Activated T-cell treated with anti-CD3 and anti-CD28 coated beads for 24 hours (primary cell): ENCODE data around the gene SASH1.

ENCODE experiments used
- DNase-seq: peaks from one replicate; pipeline ENCODE4 v3.0.0-alpha.2; 2020; ENCODE audit warnings: low read depth

SASH1 gene

DNA sequence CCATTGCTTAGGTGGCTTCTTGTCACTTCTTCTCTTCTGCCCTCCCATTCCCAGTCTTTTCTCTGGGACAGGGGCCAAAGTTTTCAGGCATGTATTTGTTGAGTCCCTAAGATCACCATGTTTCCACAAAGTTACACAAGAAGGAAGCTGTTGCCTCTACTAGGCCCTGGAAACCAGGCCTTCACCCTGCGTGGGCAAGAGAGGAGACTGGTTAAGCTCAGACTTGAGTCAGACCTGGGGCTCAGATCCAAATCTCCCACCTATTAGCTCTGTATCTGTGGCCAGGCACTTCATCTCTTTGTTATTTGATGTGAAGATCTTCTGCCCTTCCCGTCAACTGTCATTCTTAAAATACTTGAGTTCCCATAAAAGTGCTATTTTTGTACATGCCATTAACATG, 154.6 kb downstream of the SASH1 start:
- DNase-seq, result no peak

DNA sequence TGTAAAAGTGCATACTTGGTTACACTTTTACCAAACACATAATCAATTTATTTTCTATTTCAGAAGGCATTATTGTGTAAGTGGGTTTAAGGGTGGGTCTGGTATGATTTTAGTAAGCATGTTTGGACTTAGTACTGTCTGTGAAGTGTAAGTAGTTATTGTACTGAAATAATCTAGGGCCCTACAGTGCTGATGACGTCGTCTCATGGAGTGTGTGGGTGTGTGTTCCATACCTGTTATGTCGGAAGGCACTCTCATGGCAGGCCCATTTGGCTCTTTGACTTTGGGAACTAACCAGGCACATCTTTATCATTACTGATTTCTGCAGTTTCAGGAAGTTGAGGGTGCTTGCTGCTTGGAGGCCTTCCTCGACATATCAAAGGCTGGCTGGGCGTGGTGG, 155.1 kb downstream of the SASH1 start:
- DNase-seq, result no peak

DNA sequence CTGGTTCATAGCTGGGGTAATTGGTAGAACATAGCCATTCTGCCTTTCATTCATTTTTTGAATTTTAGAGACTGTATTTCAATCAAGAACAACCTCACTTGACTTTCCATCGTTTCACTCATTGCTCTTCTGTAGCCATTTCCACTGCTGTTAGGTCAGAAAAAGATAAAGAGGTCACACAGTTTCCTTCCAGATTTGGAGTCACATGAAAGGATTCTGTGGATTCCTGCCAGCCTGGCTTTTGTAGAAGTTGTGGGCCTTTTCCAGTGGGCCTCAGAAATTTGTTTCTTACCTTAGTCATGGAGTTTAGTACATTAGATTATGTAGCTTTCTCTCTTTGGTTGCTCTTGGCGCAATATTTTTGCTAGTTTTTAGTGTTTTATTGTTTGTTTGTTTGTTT, 157.8 kb downstream of the SASH1 start:
- no peak for DNase-seq

DNA sequence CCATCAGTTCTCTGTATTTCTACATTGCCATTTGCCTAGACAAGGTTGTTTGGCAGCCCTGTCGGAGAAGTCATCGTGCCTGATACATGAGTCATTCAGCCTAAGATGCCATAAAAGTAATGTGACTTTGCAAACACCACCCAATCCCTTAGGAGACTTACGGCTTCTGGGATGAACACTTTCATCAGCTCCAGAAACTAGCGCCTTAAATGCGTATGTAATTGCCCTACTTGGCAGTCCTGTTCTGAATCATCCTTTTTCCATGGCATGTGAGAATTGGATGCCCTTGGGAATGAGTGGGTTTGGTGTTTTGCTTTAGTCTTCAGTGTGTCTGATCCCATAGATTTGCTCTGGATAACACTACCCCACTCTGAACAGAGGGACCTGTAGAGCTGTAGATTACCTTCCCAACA, 158.5 kb downstream of the SASH1 start:
- no peak for DNase-seq

DNA sequence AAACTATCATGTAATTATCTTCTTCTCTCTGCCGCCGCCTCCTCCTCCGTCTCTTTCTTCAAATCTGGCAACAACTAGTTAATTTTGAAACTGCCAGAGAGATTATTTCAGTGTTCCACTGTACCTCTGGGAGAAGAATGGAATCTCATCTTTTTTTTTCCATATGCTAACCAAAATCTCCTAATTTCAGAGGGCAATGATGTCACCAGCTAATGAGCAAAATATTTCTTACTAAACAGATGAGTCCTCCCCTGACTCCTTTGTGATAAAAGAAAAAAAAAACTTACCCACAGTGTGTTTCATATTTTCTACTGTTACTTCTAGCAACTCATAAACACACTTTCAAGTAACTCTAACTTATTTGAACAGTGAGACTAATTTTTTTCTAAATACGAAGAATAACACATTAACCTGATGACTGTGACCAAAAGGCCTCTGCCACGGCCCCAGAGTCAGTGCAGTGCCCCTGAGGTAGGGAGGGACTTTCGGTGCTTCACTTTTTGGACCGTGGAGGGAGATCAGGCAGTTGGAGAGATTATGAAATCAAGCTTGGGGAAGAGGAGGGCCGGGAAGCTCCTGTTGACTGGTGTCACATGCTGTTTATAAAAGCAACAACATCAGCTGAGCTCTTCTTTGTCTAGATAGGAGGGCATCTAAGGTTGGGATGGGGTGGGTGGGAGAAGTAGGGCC, 159.6 kb downstream of the SASH1 start:
- DNase-seq, result no peak

GRCh38 chr6:148502773-148503135, 160.1 kb downstream of the SASH1 start:
- DNase-seq, result no peak

GRCh38 chr6:148503703-148504102, 161.1 kb downstream of the SASH1 start:
- DNase-seq, result no peak

DNA sequence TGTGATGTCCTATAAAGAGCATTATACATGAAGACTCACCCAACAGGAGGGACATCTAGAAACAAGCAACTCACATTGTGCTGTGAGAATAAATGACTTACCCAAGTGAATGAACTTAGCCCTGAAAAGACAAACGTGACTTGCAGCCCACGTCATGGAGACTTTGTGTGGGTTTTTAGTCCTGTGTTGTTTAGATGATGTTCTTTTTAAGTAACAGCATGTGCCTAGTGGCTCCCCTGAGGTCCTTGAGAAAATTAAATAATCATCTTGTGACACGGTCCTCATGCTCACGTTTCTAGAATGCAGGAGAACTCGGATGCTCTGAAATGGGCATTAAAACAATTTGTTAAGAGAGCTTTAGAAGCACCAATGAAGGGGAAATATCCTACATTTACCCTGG, 165.1 kb downstream of the SASH1 start:
- DNase-seq, result no peak

DNA sequence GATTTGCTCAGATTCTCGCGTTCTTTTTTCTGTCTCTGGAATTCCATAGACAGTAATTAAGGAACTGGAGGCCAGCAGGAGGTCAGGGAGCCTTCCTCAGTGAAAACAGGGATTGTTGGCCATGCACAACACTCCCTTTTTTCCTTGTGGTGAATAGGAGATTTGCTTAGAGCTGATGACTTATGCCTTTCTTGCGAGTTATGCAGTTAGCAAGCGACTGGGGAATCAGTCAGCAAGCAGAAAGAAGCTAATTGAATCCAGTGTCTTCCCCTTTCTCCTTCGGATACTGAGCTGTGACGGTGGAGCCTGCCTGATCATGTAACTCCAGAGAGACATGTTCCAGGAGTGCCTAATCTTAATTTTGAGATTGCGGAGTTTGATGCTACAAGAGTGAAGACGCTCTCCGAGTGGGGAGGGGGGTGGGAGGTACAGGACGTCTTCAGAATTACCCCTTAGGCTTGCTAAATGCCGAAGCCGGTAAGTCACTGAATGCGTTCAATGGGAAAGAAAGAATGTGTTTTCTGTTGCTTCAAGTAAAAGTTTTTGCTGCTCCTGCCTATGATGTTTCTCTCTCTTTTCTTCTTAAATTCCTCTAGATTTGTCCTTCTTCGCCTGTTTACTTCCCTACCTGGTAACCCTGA, 165.9 kb downstream of the SASH1 start:
- DNase-seq, result no peak

- no peak for DNase-seq
These were observed 166.6 kb downstream of the SASH1 start for GRCh38 chr6:148509119-148509799.

DNA sequence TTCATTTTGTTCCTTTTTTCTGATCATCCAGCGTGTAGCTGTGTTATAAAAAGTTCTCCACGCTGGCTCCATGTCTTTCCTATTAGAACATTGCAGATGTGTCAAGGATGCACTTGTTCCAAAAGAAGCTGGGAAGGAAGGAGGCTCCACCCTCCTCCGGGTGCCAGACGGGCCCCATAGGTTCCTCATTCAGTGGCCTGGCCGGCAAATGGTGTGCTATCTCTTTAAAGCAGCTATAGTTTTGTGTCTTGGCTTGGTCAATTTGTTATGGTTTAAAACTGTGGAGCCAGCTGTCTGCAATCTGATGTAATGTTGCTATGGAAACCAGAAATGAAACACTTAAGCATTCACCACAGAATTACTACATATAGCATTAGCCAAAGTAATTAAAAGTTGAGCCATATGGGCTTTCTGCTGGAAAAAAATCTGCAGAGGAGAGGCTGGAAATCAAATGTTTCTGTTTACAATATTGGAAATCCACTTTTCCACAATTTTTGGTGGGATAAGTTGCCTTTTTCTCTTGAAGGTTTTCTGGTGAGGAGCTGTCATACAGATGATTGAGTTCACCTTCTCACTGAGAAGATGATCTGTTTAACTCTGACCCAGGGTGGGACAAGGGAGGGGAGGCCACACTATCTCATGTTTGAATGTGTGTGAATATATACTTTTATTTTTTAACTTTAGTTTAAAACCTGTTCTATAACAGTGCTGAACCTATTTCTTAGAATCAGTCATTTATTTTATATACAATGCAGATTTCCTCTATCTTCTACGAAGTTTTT, 167.4 kb downstream of the SASH1 start:
- DNase-seq, result no peak

DNA sequence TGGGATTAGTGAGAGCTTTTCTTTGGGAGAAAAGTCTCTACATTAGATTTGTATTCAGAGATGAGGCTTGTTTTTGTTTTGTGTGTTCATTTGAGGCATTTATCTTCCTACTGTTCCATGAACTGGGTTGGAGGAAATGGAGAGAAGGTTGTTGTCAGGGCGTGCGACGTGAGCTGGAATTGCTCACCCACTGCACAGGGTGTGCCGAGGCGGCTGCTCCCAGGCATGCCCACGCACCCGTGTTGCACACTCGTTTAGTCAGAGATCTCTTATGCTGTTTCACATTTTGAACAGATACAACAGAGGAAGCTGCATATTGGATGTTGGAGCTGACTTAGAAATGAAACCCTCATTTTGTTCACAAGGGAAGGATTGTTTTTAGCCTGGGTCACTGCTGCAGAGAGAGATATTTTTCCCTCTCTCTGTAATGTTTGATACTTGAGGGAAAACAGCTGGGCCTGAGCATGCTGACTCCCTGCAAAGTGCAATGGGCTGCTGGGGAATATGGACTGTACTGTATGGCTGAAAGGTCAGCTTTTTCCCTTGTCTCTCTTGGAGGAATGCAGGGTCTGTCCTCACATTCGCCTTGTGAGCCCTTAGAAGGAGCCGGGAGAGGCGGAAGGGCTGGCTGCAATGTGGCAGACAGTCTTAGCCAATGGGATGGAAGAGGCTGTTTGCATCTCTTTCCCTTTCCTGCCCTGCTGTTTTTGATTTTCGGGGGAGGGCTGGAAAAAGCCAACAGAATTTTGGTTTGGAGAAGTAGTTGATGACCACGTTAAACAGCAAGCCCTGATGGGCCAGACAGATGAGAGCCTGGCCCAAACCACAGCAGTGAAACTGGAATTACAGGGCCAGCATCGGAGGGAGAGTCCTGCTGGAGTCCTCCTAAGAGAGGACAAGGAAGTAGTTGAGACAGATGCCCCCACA, 170.8 kb downstream of the SASH1 start:
- DNase-seq, result no peak

- DNase-seq, result no peak
These were observed 171.6 kb downstream of the SASH1 start for GRCh38 chr6:148514091-148514845.

GRCh38 chr6:148516217-148516616, 173.6 kb downstream of the SASH1 start:
- no peak for DNase-seq

- no peak for DNase-seq
These were observed 174.0 kb downstream of the SASH1 start for GRCh38 chr6:148516617-148517016.

DNA sequence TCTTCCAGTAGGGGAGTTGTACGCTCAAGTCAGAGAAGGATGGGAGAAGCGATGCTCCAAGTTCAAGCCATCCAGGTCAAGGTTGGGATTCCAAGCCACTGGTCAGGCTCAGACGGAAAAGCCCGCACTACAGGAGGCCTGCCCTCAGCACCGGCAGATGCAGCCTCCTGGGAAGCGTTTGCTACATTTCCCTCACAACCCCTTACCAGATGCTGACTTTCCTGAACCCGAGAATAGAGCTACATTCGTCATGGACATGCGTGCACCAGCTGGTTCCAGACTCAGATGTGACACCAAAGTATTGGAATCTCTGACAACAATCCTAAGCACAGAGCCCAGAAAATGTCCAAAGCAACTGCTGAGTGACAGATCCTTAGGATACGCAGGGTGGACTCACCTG, 174.8 kb downstream of the SASH1 start:
- DNase-seq, result no peak

GRCh38 chr6:148518511-148519156, 176.0 kb downstream of the SASH1 start:
- no peak for DNase-seq

- DNase-seq, result no peak
These were observed 177.6 kb downstream of the SASH1 start for GRCh38 chr6:148520109-148520841.

GRCh38 chr6:148521158-148521557, 178.5 kb downstream of the SASH1 start:
- DNase-seq, result no peak

DNA sequence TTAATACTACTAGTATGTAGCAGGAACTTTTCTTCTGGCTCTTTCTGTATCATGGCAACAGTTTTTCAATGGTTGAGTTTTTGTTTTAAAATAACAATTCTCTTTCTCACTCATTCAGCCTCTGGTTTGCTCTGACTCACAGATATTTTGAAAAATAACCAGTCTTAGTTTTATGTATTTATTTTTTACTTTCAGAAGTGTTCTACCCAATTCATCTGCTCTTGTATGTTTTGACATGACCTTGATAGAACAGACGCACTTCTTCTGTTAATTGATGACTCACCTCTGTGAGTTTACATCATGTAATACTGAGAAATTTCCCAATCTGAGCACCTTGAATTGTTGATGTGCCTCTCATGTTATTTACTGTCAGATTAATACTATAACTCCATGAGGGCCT, 178.9 kb downstream of the SASH1 start:
- no peak for DNase-seq
